NT2/D1 (cell line): Measurements from ENCODE around the gene OTUB1.
"Not testable (repeated sequence)": the region's sequence is repeated elsewhere in the genome, so short reads cannot be mapped to it uniquely, and the experiment has no call there.

ENCODE experiments used
- DNase-seq: peaks from one replicate; pipeline ENCODE4 v3.0.0-alpha.2; 2011; ENCODE audit warnings: low read depth, low spot score
- H3K27me3 ChIP-seq: 2 replicates; pipeline ENCODE4 v1.6.0; 2011; ENCODE audit warnings: mild to moderate bottlenecking; ENCODE audit not compliant: insufficient read length, insufficient read depth
- H3K36me3 ChIP-seq: 2 replicates; pipeline ENCODE4 v1.6.1; 2011; ENCODE audit warnings: mild to moderate bottlenecking, low read length, mixed read lengths; ENCODE audit not compliant: insufficient read depth, insufficient read length
- H3K4me1 ChIP-seq: 2 replicates; pipeline ENCODE4 v1.5.1; 2011; ENCODE audit not compliant: insufficient read depth, insufficient read length
- H3K4me3 ChIP-seq: 2 replicates; pipeline ENCODE4 v1.5.1; 2011; ENCODE audit warnings: low read depth; ENCODE audit not compliant: insufficient read length
- H3K9ac ChIP-seq: 2 replicates; pipeline ENCODE4 v1.6.0; 2011; ENCODE audit warnings: low read depth; ENCODE audit not compliant: insufficient read length
- H3K9me3 ChIP-seq: 2 replicates; pipeline ENCODE4 v1.5.1; 2011; ENCODE audit warnings: mild to moderate bottlenecking, low read length; ENCODE audit not compliant: insufficient read depth
- SUZ12 ChIP-seq: IDR thresholded peaks from 2 replicates; pipeline ENCODE4 v1.6.1; 2011; ENCODE audit not compliant: insufficient read length, insufficient read depth; ENCODE audit errors: extremely low read depth
- YY1 ChIP-seq: IDR thresholded peaks from 2 replicates; pipeline ENCODE4 v1.6.1; 2011; ENCODE audit not compliant: insufficient read length, insufficient read depth
- ZNF274 ChIP-seq: IDR thresholded peaks from 2 replicates; pipeline ENCODE4 v1.6.1; 2011; ENCODE audit warnings: mild to moderate bottlenecking, low read depth, low read length

The OTUB1 gene

GRCh38 chr11:64044730-64045393 lies 58.6 kb downstream of the OTUB1 start:
- Histone ChIP-seq H3K27me3 (peaks cover 53% of the 10 kb centered on the region), H3K9ac (no peak overlapping the region), H3K9me3 (no peaks in the 10 kb centered on the region), H3K4me1 (peaks cover 17% of the 10 kb centered on the region), H3K4me3 (no peak overlapping the region), H3K36me3 (no peaks in the 10 kb centered on the region)
- DNase-seq: no peak
- TF ChIP-seq YY1 (no peak), ZNF274 (no peak), SUZ12 (no peak)

GRCh38 chr11:64045700-64046099 lies 59.5 kb downstream of the OTUB1 start:
- H3K9me3 ChIP-seq: no peaks in the 10 kb centered on the region
- no peak for TF ChIP-seq ZNF274
- TF ChIP-seq SUZ12: no peak
- TF ChIP-seq YY1: no peak
- peaks cover 48% of the 10 kb centered on the region for H3K27me3 ChIP-seq
- peaks cover 17% of the 10 kb centered on the region for H3K4me1 ChIP-seq
- H3K9ac ChIP-seq: no peak overlapping the region
- DNase-seq: no peak
- no peaks in the 10 kb centered on the region for H3K36me3 ChIP-seq
- no peak overlapping the region for H3K4me3 ChIP-seq

GRCh38 chr11:64047373-64047772 lies 61.1 kb downstream of the OTUB1 start:
- not testable (repeated sequence) for H3K9ac ChIP-seq, DNase-seq, H3K9me3 ChIP-seq, H3K36me3 ChIP-seq, H3K4me3 ChIP-seq
- Histone ChIP-seq H3K27me3 (peaks cover 51% of the 10 kb centered on the region), H3K4me1 (peaks cover 14% of the 10 kb centered on the region)
